GM18907 (cell line): ENCODE results near the gene RPS28.
"Not testable (repeated sequence)": the region's sequence is repeated elsewhere in the genome, so short reads cannot be mapped to it uniquely, and the experiment has no call there.

ENCODE experiments used
- ATAC-seq: cut with Tn5 transposase; IDR thresholded peaks from one replicate; pipeline ENCODE4 v1.9.1; 2021; ENCODE audit warnings: mild to moderate bottlenecking, moderate library complexity; ENCODE audit not compliant: unreplicated experiment

RPS28 gene

DNA sequence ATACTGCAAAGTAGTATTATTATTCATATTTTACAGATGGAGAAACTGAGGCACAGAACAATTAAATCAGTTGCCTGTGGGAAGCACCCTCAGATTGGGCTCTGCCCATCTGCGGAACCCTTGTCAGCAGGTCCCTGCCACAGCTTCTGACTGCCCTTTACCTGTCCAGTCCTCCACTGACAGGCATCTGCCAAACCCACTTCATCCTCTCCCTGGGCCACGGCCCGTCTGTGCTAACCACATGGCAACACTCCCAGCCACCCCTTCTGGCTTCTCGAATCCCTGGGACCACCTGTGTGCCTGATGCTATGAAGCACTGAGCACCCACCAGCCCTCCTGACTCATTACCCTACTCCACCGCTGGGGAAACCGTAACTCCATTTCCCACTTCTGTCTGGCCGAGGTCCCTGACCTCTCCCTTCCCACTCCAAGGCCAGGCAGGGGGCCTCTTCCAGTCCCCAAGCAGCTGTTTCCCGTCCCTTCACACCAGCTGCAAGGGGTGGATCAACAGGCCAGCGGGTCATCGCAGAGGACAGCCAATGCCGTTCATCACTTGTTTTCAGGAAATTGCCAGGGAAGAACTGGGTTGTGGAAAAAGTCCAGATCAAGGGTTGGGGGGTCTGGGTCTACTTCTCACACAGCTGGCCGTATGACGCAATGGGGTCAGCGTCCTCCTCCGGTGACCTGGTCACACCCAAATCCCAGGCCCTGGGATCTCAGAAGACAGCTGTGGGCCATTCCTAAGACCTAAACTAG, 19.2 kb downstream of the RPS28 start:
- no peak for ATAC-seq

DNA sequence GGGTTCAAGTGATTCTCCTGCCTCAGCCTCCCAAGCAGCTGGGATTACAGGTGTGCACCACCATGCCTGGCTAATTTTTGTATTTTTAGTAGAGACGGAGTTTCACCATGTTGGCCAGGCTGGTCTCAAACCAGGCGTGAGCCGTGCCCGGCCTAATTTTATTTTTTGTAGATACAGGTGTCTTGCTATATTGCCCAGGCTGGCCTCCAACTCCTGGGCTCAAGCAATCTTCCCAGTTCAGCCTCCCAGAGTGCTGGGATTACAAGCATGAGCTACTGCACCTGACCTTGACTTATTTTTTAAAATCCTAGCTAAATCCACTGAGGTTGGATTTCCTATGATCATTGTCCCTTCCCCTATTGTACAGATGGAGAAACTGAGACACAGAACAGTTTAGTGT, 20.2 kb downstream of the RPS28 start:
- ATAC-seq, result not testable (repeated sequence)

DNA sequence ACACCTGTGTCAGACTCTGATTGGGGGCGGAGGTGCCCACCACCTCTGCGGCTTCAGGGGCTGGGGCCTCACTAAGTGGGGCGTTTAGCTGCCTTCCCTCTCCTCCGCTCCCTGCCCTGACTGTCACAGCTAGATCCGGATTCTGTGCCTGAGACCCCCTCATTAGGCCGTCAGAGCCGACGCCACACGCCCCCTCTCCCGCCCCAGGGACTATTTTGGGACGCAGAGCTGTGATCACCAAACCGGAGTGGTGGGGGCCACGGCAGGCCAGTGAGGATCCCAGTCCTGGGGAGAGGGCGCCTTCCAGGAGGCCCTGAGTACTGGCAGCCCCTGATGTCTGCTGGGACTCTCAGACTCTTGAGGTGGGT, 21.0 kb downstream of the RPS28 start:
- ATAC-seq, result no peak

DNA sequence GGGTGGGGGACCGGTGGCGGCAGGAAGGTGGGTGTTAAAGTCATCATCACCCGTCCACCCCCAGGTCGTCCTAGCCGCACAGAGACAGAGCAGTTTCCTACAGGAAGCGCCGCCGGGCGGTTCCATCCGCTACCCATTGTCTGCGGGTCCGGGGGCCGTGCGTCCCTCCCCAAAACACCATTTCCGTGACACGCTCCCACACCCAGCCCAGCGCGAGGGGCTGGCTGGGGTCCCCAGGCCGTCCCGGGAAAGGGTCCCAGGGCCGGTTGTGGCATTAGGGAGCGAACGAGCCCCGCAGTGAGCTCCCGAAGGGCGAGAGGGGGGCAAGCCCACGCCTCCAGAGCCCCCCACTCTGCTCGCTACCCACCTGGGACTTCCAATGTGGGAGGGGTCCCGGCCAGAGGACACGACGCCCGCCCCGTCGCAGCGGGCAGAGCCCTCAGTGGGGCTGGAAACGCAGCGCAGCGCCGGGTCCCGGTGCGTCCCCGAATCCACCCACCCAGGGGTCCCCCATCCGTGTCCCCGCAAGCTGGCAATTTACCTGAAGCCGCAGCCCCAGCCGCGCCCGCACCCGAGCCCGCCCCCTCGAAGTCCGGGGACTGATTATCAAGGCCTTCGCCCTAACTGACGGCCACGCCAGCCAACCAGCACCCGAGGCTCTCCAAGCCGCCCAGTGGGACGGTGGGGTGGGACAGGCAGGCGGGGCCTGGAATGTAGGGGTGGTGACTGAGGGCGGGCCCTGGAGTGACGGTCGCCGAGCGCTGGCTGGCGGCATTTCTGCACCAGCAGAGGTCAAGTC, 21.6 kb downstream of the RPS28 start, which contains the start of gene KANK3:
TSS of gene KANK3 (minus strand) at position 579 of the 799 bp plus-strand sequence. CDS start 5,434 bp downstream, outside the sequence.
- peak; percentile 91 for ATAC-seq

DNA sequence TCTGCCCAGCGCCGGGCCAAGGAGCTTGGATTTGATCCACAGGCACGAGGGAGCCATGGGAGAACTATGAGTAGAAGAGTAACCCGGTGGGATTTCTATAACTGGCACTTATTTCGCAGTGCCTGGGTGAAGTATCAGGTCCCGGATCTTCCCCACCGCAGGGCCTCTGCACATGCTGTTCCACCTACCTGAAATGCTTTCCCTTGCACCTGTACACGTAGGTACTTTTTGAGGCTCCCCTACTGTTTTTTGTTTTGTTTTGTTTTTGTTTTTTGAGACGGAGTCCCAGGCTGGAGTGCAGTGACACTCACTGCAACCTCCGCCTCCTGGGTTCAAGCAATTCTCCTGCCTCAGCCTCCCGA, 22.2 kb downstream of the RPS28 start:
- ATAC-seq, result no peak

DNA sequence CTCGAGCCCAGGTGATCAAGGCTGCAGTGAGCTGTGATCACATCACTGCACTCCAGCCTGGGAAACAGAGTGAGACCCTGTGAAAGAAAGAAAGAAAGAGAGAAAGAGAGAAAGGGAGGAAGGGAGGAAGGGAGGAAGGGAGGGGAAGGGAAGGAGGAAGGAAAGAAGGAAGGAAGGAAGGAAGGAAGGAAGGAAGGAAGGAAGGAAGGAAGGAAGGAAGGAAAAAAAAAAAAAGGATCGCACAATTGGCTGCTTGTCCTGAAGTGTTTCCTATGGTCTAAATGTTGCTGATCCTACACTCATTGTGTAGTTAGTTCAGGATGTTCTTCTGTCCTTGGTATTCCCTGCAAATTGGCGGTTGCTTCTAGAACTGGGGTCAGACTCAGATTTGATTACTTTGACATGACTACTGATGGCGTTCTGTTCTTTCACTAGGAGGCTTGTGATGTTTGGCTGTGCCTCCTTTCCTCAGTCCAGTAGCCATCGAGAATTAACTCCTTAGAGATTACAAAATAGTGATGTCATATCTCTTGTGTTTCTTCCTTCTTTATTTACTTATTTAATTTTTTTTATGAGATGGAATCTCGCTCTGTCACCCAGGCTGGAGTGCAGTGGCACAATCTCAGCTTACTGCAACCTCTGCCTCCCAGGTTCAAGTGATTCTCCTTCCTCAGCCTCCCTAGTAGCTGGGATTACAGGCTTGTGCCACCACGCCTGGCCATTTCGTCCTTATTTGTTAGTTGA, 28.5 kb downstream of the RPS28 start:
- ATAC-seq, result not testable (repeated sequence)

DNA sequence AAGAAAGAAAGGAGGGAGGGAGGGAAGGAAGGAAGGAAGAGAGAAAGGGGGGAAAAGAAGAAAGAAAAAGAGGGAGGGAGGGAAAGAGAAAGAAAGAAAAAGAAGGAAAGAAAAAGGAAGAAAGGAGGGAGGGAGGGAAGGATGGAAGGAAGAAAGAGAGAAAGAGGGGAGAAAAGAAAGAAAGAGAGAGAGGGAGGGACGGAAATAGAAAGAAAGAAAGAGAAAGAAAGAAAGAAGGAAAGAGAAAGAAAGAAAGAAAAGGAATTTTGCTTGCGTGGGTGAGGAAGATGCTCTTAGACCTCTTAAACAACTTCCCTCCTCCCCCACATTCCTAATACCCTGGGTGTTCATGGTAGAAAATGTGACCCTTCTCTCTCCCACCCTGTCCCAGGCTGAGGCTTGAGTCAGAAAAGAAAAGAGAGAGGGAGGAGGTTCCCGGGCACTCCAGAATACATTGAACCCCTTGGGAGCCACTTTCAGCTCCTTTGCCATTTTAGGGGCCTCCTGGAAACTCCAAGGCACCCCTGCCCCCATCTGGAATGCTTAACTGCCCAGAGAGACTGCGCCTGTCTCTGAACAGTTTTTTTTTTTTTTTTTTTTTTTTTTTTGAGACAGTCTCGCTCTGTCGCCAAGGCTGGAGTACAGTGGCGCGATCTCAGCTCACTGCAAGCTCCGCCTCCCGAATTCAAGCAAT, 31.0 kb downstream of the RPS28 start:
- ATAC-seq, result no peak

DNA sequence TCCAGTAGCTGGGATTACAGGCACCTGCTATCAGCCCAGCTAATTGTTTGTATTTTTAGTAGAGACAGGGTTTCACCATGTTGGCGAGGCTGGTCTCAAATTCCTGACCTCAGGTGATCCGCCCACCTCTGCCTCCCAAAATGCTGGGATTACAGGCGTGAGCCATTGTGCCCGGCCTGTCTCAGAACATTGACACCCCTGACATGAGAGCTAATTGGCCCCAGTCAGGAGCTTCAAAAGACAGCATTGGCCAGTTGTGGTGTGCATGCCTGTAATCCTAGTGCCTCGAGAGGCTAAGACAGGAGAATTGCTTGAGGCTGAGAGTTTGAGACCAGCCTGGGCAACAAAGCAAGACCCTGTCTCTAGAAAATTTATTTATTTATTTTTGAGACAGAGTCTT, 31.5 kb downstream of the RPS28 start:
- not testable (repeated sequence) for ATAC-seq

DNA sequence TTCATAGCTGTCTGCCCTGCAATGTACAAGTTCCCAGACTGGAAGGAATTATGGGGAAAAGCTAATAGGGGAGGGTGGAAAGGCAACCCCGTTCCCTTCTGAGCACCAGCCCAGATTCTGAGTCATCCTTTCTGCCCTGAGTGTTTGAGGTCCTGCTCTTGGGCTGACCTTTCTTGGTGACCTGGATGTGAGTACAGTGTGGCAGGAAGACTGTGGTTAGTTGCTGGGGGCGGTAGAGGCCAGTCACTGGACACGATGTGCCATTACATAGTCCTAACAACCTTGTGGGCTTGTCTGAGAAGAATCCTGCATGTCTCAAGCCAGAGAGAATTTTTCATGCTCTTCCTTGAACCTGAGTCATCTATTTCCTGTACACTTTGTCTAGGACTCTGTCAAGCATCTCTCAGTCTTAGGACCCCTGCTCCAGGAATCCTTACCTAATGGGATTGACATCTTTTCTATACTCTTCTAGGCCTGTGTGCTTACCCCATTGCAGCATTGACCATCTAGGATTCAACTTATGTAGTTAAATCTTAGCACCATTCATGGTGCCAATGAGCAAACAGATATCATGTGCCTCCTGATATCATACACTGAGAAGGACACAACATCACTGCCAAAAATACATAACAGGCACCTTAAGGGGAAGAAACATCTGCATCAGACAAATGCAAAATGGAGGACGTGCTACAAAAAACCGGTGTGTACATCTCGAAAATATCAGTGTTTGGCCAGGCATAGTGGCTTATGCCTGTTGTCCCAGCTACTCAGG, 34.5 kb downstream of the RPS28 start:
- ATAC-seq, result no peak

DNA sequence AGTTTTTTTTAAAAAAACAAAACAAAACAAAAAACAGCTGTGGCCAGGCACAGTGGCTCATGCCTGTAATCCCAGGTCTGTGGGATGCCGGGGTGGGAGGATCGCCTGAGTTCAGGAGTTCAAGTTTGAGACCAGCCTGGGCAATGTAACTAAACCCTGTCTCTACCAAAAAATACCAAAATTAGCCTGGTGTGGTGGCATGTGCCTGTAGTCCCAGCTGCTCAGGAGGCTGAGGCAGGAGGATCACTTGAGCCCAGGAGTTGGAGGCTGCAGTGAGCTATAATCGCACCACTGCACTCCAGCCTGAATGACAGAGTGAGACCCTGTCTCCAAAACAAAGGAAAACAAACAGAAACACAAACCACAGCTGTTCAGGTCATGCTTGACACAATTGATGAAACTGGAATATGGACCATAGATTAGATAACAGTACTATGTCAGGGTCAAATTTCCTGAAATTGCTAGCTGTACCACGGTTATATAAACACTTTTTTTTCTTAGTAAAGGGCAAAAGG, 35.8 kb downstream of the RPS28 start:
- no peak for ATAC-seq

DNA sequence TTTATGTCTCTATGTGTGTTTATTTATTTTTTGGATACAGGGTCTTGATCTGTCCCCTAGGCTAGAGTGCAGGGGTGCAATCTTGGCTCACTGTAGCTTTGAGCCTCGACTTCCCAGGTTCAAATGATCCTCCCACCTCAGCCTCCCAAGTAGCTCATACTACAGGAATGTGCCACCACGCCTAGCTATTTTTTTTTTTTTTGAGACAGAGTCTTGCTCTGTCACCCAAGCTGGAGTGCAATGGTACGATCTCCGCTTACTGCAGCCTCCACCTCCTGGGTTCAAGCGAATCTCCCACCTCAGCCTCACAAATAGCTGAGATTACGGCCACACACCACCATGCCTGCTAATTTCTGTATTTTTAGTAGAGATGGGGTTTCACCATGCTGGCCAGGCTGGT, 37.7 kb downstream of the RPS28 start:
- no peak for ATAC-seq

DNA sequence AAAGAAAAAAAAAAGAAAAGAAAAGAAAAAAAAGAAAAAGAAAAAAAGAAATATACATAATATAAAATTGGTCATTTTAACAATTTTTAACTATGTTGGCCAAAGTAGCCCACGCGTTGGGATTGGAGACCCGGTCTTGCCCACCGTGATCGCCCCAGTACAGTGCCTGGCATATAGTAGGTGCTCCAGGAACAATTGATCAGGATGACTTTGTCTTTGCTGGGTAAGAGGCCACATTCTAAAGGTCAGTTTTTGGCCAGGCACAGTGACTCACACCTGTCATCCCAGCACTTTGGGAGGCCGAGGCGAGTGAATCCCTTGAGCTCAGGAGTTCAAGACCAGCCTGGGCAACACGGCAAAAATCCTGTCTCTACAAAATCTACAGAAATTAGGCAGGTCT, 38.9 kb downstream of the RPS28 start:
- no peak for ATAC-seq

DNA sequence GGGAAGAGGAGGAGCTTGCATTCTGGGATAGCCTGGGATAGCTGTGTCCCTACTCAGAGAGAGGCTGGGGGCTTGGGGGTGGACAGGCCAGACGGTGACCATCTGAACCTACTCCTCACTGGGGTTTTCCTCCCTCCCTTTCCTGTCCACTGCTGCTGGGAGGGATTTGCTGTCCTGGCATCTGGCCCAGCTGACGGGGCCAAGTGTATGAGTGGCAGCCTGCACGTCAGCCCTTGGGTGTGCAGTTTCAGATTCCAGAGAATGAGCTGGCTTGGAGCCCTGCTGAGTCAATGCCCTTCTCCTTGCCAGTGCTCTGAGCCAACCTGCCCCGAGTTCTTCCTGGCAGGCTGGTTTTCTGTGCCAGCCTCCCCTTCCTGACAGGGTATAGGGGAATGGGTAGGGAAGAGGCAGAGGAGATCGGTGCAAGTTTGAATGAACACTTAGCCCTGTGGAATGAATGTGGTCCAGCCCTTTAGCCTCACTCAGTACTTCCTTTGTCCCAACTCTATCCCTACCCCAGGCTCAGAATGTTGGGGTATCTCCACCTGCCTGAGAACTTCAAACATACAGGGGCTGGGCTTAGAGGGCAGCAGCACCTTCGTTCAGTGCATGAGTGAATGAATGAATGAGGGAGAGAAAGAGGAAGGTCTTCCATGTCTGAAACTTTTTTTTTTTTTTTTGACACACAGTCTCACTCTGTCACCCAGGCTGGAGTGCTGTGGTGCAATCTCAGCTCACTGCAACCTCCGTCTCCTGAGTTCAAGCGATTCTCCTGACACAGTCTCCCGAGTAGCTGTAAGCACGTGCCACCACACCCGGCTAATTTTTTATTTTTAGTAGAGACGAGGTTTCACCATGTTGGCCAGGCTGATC, 40.9 kb downstream of the RPS28 start:
- no peak for ATAC-seq

DNA sequence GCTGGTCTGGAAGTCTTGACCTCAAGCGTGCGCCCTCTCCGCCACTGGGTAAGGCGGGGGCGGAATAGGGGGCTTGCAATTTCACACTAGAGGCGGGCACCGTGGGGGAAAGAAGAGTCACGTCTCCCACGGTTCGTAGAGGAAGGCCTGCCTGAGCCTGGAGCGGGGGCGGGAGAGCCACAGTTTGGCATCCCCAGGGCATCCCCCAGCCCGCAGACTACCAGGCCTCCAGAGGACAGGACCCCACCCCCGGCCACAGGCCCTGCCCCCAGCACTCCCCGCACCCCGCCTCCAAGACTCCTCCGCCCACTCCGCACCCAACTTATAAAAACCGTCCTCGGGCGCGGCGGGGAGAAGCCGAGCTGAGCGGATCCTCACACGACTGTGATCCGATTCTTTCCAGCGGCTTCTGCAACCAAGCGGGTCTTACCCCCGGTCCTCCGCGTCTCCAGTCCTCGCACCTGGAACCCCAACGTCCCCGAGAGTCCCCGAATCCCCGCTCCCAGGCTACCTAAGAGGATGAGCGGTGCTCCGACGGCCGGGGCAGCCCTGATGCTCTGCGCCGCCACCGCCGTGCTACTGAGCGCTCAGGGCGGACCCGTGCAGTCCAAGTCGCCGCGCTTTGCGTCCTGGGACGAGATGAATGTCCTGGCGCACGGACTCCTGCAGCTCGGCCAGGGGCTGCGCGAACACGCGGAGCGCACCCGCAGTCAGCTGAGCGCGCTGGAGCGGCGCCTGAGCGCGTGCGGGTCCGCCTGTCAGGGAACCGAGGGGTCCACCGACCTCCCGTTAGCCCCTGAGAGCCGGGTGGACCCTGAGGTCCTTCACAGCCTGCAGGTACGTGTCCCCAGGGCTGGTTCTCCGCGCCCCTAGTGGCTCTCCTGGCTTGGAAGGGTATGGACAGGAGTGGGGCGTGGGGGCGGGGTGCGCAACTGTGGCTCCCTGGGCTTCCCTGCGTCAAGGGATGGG, 42.8 kb downstream of the RPS28 start, which contains the start of gene ANGPTL4:
TSS of gene ANGPTL4 (plus strand) at position 353 of the 969 bp plus-strand sequence. CDS start at position 520, 167 bp downstream.
- ATAC-seq, result no peak

DNA sequence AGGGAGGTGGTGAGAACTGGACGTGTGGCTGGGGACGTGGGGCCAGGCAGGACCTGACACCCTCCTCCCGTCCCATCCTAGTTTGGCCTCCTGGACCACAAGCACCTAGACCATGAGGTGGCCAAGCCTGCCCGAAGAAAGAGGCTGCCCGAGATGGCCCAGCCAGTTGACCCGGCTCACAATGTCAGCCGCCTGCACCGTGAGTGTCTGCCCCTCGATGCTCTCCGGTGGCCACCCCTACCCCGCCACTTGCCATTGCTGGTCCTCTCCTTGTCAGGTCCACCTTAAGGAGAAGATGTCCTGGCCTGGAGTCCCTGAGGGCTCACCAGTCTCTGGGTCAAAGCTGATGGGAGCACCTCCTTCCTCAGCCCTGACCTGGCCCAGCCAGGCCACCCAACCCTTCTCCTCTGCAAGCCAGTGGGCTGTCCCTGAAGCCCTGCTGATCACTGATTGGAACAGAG, 44.9 kb downstream of the RPS28 start:
- no peak for ATAC-seq

DNA sequence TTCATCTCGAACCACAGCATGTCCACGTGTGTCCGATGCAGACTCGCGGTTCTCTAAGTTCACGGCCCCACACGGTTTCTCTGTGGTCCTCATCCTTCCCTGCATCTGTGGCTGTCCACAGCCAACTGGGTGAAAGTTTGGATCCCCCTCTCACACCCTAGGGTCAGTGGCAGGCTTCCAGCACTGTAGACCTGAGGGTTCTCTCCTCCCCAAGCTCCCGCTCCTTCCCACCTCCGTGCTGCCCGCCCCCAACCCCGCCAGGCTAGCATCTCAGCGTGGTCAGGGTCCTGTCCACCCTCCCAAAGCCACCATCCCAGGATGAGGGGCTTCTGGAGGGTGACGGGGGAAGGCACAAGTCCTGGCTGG, 45.6 kb downstream of the RPS28 start:
- ATAC-seq, result no peak

DNA sequence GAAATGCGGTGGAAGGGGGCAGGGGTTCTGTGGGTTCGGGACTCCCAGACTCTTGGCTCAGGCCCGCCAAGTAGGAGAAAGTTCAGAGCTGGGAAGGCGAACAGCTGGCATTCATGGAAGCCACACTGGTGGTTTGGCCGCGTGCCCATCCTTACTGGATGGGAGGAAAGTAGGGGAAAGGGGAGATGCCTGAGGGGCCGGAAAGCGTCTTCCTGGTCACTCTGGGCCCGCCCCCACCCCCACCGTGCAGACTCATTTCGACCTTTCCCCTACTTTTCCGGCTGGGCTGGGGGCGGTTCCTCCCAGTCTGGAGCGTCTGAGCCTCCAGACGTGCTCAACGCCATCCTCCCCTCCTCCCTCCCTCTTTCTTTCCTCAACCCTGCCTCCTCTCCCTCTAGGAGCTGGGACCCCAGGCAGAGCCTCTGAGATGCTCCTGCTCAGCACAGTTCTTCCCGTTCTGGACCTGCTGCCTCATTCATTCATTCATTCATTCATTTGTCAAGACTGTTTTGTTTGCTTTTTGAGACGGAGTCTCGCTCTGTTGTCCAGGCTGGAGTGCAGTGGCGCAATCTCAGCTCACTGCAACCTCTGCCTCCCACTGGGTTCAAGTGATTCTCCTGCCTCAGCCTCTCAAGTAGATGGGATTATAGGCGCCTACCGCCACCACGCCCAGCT, 46.2 kb downstream of the RPS28 start:
- ATAC-seq, result no peak
